ENCODE data around the gene ADAMTSL2. TPM values are rescaled to one million over a fixed set of nuclear protein-coding genes. Genes with fewer than 3 reads are reported as not detected.

ADAMTSL2 gene
- total RNA-seq = under 0.01 TPM in 1 of 2 replicates, not detected in the other

GRCh38 chr9:133534346-133535291, at the start of gene ADAMTSL2:
Gene ADAMTSL2 (plus strand): TSS chr9:133534704. CDS start chr9:133536713, 2,009 bp downstream.

DNA sequence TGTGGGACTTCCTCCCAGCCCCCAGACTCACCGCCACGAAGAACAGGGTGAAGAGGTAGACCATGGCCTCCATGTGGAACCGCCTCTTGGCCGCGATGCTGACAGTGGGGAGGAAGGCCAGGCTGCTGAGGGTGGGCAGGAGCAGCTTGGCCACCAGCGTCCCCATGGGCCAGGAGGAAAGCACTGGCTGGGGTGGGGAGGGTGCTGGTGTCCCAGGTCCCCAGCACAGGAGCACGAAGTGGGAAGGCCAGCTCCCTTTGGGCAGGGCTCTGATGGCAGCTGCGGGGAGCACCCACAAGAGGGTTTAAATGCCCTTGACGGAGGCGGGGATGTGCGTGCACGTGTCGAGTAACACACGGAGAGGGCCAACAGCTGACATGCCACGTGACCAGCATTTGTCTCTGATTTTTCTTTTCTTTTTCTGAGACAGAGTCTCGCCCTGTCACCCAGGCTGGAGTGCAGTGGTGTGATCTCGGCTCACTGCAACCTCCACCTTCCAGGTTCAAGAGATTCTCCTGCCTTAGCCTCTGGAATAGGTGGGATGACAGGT, 9.8 kb upstream of the ADAMTSL2 start, which contains the start of gene MYMK:
TSS of gene MYMK (minus strand) at position 281 of the 550 bp plus-strand sequence. CDS start at position 166, 115 bp downstream.

GRCh38 chr9:133609311-133610098, 75.0 kb downstream of the ADAMTSL2 start, which contains the start of gene FAM163B:
Gene FAM163B (minus strand): TSS chr9:133609389. CDS start chr9:133580223, 29,166 bp downstream.

Other genes with a start within 250 kb of the ADAMTSL2 start
- 7.4 and 8.1 TPM in 2 replicates for gene SURF6, start 198.5 kb upstream of the ADAMTSL2 start, total RNA-seq
- gene MED22, start 186.6 kb upstream of the ADAMTSL2 start, total RNA-seq = 9.9 and 21.4 TPM in 2 replicates
- 2,604 and 3,068 TPM in 2 replicates for gene RPL7A, start 186.5 kb upstream of the ADAMTSL2 start, total RNA-seq
- gene SURF1, start 178.2 kb upstream of the ADAMTSL2 start, total RNA-seq = 32.8 and 43.2 TPM in 2 replicates
- 13.9 and 14.6 TPM in 2 replicates for gene SURF2, start 178.2 kb upstream of the ADAMTSL2 start, total RNA-seq
- 354 and 359 TPM in 2 replicates for gene SURF4, start 158.6 kb upstream of the ADAMTSL2 start, total RNA-seq
- 0.69 and 0.95 TPM in 2 replicates for gene STKLD1, start 158.3 kb upstream of the ADAMTSL2 start, total RNA-seq
- 14.7 and 20.8 TPM in 2 replicates for gene REXO4, start 116.7 kb upstream of the ADAMTSL2 start, total RNA-seq
- gene ADAMTS13, start 112.3 kb upstream of the ADAMTSL2 start, total RNA-seq = 2.5 and 3.3 TPM in 2 replicates
- gene CACFD1, start 74.7 kb upstream of the ADAMTSL2 start, total RNA-seq = 7.6 and 8.8 TPM in 2 replicates
- 4.3 and 5.7 TPM in 2 replicates for gene SLC2A6, start 55.6 kb upstream of the ADAMTSL2 start, total RNA-seq
- gene MYMK, start 9.7 kb upstream of the ADAMTSL2 start, total RNA-seq = not detected in 2 replicates
- not detected in 2 replicates for gene FAM163B, start 74.7 kb downstream of the ADAMTSL2 start, total RNA-seq
- not detected in 2 replicates for gene DBH, start 101.7 kb downstream of the ADAMTSL2 start, total RNA-seq
- gene SARDH, start 203.6 kb downstream of the ADAMTSL2 start, total RNA-seq = 3.0 and 4.6 TPM in 2 replicates

Measured in bronchial smooth muscle cell (primary cell).